Ishikawa (cell line): Measurements from ENCODE around the gene HSPB7.

Experiments
- EP300 ChIP-seq: IDR thresholded peaks from 2 replicates; pipeline ENCODE4 v1.6.1; 2012; ENCODE audit warnings: borderline replicate concordance
- MAX ChIP-seq: IDR thresholded peaks from 2 replicates; pipeline ENCODE4 v1.6.1; 2012
- RAD21 ChIP-seq: IDR thresholded peaks from 2 replicates; pipeline ENCODE4 v1.6.1; 2012; ENCODE audit warnings: low read depth
- TAF1 ChIP-seq: IDR thresholded peaks from 2 replicates; pipeline ENCODE4 v1.6.1; 2012; ENCODE audit warnings: low read depth, mild to moderate bottlenecking
- TCF12 ChIP-seq: IDR thresholded peaks from 2 replicates; pipeline ENCODE4 v1.6.1; 2012; ENCODE audit warnings: low read depth
- TEAD4 ChIP-seq: IDR thresholded peaks from 2 replicates; pipeline ENCODE4 v1.6.1; 2012
- YY1 ChIP-seq: IDR thresholded peaks from 2 replicates; pipeline ENCODE4 v1.6.1; 2012; ENCODE audit warnings: low read depth
- TF ChIP-seq, protein P1 (sequence below): IDR thresholded peaks from 2 replicates; pipeline ENCODE4 v1.6.1; 2012; ENCODE audit warnings: low read depth, mild to moderate bottlenecking

- TF ChIP-seq RAD21: no peak
- TF ChIP-seq TEAD4: no peak
- TF ChIP-seq TAF1: no peak
- TF ChIP-seq EP300: no peak
- no peak for TF ChIP-seq TCF12
- no peak for TF ChIP-seq MAX
- no peak for TF ChIP-seq YY1
- TF ChIP-seq, protein P1, sequence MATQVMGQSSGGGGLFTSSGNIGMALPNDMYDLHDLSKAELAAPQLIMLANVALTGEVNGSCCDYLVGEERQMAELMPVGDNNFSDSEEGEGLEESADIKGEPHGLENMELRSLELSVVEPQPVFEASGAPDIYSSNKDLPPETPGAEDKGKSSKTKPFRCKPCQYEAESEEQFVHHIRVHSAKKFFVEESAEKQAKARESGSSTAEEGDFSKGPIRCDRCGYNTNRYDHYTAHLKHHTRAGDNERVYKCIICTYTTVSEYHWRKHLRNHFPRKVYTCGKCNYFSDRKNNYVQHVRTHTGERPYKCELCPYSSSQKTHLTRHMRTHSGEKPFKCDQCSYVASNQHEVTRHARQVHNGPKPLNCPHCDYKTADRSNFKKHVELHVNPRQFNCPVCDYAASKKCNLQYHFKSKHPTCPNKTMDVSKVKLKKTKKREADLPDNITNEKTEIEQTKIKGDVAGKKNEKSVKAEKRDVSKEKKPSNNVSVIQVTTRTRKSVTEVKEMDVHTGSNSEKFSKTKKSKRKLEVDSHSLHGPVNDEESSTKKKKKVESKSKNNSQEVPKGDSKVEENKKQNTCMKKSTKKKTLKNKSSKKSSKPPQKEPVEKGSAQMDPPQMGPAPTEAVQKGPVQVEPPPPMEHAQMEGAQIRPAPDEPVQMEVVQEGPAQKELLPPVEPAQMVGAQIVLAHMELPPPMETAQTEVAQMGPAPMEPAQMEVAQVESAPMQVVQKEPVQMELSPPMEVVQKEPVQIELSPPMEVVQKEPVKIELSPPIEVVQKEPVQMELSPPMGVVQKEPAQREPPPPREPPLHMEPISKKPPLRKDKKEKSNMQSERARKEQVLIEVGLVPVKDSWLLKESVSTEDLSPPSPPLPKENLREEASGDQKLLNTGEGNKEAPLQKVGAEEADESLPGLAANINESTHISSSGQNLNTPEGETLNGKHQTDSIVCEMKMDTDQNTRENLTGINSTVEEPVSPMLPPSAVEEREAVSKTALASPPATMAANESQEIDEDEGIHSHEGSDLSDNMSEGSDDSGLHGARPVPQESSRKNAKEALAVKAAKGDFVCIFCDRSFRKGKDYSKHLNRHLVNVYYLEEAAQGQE: no peak
These were observed 775 bp downstream of the HSPB7 start for GRCh38 chr1:16017076-16017460.
